A673 (cell line): Measurements from ENCODE around the gene PDLIM5.
"Not testable (repeated sequence)": the region's sequence is repeated elsewhere in the genome, so short reads cannot be mapped to it uniquely, and the experiment has no call there.

Experiments used
- CTCF ChIP-seq: fragments of 300-800, 200-600 bp; sonication (generic); conservative IDR thresholded peaks from 2 replicates; pipeline ENCODE4 v1.5.1; 2017; ENCODE audit warnings: low read depth, mild to moderate bottlenecking, antibody characterized with exemption, low read length, moderate library complexity, mixed read lengths
- EZH2 ChIP-seq: fragments of 200-600 bp; sonication (generic); IDR thresholded peaks from 2 replicates; pipeline ENCODE4 v1.6.1; 2017; ENCODE audit warnings: borderline replicate concordance, low read depth, mild to moderate bottlenecking, mixed read lengths, antibody characterized with exemption, low read length; ENCODE audit not compliant: poor library complexity, severe bottlenecking

- not testable (repeated sequence) for TF ChIP-seq CTCF, EZH2
These were observed 27.1 kb downstream of the PDLIM5 start for GRCh38 chr4:94478805-94479204.
